Brain pericyte (primary cell): ENCODE measurements around the gene CHST11.

Experiments
- DNase-seq: peaks from one replicate; pipeline ENCODE4 v3.0.0-alpha.2; 2012; ENCODE audit warnings: low read depth, low spot score

The CHST11 gene

DNA sequence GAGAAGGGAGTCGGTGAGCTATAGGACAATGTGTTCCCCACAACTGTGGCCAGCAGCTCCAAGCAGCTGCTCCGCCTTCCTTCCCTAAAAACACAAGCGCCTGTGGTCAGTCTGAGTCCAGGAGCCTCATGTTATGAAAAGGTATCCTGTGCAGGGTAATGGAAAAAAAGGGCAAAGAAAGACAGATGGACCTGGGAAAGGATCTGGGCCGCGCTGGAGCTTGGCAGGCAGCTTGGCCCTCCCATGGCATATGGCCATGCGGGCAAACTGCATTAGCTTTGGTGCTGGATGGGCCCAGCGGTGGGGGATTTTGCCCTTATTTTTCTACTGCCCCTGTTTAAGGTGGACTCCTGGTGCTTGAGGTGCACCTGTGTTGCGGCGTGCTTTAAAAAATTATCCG, 23.7 kb upstream of the CHST11 start:
- no peak for DNase-seq

DNA sequence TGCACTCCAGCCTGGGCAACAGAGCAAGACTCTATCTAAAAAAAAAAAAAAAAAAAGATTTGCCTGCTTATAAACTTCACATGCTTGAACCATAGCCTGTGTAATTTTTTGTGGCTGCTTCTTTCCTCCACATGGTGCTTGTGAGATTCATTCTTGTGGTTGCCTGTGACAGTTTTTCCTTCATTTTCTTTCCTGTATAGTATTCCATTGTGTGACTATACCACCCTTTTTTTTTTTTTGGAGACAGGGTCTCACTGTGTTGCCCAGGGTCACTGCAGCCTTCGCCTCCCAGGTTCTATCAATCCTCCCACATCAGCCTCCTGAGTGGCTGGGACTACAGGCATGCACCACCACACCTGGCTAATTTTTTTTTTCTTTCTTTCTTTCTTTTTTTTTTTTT, 22.6 kb upstream of the CHST11 start:
- DNase-seq: no peak

- no peak for DNase-seq
These were observed 21.6 kb upstream of the CHST11 start for GRCh38 chr12:104435175-104435574.

GRCh38 chr12:104435765-104436164, 21.0 kb upstream of the CHST11 start:
- DNase-seq: no peak

- DNase-seq: no peak
These were observed 20.0 kb upstream of the CHST11 start for GRCh38 chr12:104436790-104437189.

DNA sequence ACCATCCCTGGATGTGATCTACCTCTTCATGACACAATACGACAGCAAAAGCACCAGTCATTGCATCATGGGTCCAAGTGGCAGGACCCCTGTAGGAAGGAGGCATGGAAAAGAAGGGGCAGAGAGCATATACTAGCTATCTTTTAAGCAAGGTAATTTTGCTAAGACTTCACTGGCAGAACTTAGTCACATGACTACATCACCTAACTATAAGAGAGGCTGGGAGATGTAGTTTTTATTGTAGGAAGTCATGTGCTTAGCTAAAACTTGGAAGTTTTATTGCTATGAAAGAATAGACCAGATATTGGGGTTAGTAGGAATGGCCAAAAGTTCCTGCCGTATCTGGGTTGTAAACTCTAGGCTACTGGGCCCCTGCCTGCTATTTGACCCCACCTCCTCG, 18.6 kb upstream of the CHST11 start:
- no peak for DNase-seq

- no peak for DNase-seq
These were observed 17.6 kb upstream of the CHST11 start for GRCh38 chr12:104439137-104439536.

GRCh38 chr12:104443008-104443407, 13.7 kb upstream of the CHST11 start:
- DNase-seq: no peak

GRCh38 chr12:104446646-104447421, 9.9 kb upstream of the CHST11 start:
- DNase-seq: no peak

DNA sequence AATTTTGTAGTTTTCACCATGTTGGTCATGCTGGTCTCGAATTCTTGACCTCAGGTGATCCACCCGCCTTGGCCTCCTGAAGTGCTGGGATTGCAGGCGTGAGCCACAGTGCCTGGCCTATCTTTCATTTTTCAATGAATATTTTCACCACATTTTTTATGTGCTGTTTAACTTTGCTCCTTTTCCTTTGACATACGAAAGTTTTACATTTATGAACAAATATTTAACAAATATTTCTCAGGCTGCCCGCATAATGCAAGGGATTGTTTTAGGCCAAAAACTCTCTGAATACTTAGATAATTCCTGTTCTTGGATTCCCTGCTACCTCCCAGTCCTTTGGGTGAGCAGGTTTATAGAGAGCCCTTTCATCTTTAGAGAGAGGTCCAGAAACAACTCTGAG, 8.7 kb upstream of the CHST11 start:
- DNase-seq: no peak

DNA sequence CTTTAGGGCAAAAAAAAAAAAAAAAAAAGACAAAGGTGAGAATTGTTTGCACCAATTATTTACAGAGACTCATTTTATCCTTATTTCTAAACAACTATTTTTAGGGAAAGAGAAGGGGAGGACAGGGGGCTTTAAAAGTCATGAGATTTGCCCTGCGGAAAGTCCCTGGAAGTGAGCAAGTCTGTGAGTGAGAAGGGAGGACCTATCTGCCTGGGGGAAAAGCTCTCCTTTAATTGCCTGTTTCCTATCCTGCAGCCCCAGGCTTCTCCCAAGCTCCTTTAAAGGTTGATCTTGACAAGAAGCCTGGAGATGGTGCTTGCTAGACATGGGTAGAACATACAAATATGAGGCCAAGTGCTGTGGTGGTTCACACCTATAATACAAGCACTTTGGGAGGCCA, 8.3 kb upstream of the CHST11 start:
- DNase-seq: no peak

DNA sequence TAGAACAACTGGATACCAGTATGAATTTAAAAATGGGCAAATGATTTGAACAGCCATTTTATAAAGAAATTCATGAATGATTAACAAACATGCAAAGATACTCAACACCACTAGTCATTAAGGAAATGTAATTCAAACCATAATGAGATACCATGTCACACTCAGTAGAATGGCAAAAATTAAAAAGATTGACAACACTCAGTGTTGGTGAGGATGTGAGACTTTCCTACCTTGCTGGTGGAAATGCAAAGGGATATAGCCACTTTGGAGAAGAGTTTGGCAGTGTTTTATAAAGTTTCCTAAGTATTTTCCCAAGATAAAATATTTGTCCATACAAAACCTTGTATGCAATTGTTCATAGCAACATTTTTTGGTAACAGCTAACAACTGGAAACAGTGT, 6.0 kb upstream of the CHST11 start:
- DNase-seq: no peak

- DNase-seq: no peak
These were observed 4.7 kb upstream of the CHST11 start for GRCh38 chr12:104452087-104452486.

DNA sequence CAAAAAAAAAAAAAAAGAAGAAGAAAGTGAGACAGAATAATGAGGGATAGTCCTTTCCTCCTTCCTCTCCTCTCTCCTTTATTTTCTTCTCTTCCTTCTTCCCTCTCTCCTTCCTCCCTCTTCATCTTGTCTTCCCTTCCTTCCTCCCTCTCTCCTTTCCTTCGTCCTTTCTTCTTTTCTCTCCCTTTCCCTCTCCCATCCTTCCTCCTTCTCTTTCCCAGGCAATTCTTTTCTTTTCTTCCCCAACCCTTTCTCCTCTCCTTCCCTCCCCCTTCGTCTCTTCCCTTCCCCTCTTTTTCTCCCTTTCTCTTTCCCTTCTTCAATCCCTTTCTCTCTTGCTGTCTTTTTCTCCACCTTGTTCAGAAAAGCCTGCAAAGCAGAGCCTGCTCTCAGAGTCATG, 3.6 kb upstream of the CHST11 start:
- no peak for DNase-seq

GRCh38 chr12:104454997-104455396, 1.8 kb upstream of the CHST11 start:
- no peak for DNase-seq

GRCh38 chr12:104455578-104456416, 951 bp upstream of the CHST11 start:
- DNase-seq: no peak

DNA sequence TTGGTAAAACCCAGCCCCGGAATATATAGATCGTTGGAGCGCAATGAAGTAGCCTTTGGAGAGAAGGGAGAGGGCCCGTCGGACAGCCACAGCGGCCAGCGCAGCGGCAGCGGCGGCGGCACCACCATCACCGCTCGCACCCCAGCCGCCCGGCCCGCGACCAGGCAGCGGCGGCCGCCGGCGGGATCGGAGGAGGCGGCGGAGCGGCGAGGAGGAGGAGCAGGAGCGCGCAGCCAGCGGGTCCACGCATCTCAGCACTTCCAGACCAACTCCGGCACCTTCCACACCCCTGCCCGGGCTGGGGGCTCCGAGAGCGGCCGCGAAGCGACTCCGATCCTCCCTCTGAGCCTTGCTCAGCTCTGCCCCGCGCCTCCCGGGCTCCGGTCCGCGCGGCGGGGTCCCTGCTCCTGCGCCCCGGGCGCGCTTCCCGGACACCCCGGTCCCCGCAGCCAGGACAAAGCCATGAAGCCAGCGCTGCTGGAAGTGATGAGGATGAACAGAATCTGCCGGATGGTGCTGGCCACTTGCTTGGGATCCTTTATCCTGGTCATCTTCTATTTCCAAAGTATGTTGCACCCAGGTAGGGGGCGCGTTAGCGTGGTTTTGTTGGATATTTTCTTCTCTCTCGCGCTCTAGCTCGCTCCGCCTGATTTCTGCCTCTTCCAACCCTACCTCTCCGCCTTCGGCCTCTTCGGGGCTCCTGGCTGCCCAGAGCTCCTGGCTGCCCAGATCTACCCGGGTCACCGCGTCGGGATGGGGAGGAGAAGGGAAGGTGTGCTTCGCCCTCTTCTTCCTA, 400 bp downstream of the CHST11 start:
- peak; percentile 44 for DNase-seq

- DNase-seq: no peak
These were observed 1.3 kb downstream of the CHST11 start for GRCh38 chr12:104457746-104458693.

GRCh38 chr12:104458694-104459367, 2.1 kb downstream of the CHST11 start:
- no peak for DNase-seq

DNA sequence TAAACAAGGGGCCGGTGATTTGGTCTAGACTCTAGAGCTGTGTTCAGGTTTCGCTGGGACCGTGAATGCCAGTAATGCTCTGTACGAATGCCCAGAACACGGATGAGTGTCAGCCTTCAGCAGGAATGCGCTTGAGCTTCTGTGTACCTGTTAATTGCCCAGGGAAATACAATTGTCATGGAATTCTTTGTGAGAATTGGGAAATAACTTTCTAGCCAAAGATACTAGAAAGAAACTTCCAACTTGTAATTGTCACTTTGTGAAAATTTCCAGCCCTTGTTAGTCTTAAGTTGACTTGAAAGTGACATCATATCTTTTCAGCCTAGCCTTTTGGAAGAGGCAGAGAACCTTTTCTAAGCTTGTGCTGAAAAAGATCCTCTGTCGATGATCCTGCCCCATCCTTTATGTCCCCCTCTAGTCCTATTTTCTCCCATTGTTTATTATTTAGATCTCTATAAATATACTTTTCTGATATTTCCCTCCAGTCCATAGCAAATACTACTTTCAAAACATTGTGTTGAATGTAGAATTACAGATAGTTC, 2.7 kb downstream of the CHST11 start:
- no peak for DNase-seq
